Vagina (tissue), 2 donors: ENCODE measurements around the gene ZNF804A. TPM values are rescaled to one million over a fixed set of nuclear protein-coding genes. Genes with fewer than 3 reads are reported as not detected.
"Not testable (repeated sequence)": the region's sequence is repeated elsewhere in the genome, so short reads cannot be mapped to it uniquely, and the experiment has no call there.

Experiments
- DNase-seq, 2 donors: peaks; one replicate each; pipeline ENCODE4 v3.0.0-alpha.2; 2017; ENCODE audit errors: extremely low spot score in 2 of 2
- H3K27ac ChIP-seq: fragments of 200-600 bp; sonication (generic); one replicate; pipeline ENCODE4 v1.5.1; 2019
- H3K27me3 ChIP-seq: fragments of 200-600 bp; sonication (generic); one replicate; pipeline ENCODE4 v1.5.1; 2019
- H3K36me3 ChIP-seq, 2 donors: fragments of 200-600 bp; sonication (generic); one replicate each; pipeline ENCODE4 v1.5.1; 2017 to 2019
- H3K4me1 ChIP-seq: fragments of 200-600 bp; sonication (generic); one replicate; pipeline ENCODE4 v1.5.1; 2019
- H3K4me3 ChIP-seq, 2 donors: fragments of 200-600 bp; sonication (generic); 1 replicate in 1 of 2; 2 replicates in 1 of 2; pipeline ENCODE4 v1.5.1; 2016 to 2019
- H3K9me3 ChIP-seq: fragments of 200-600 bp; sonication (generic); one replicate; pipeline ENCODE4 v1.5.1; 2019
- CTCF ChIP-seq, 3 experiments: fragments of 450-650 bp in 2 of 3; fragments of 200-600 bp in 1 of 3; sonication (generic) in 1 of 3; IDR thresholded peaks; one replicate each; pipeline ENCODE4 v1.5.1; 2017 to 2019; ENCODE audit warnings: antibody characterized with exemption in 3 of 3, mild to moderate bottlenecking in 2 of 3, moderate library complexity in 2 of 3
- POLR2A ChIP-seq, 2 donors: fragments of 450-650 bp; IDR thresholded peaks; one replicate each; pipeline ENCODE4 v1.6.1; 2017; ENCODE audit warnings: antibody characterized with exemption in 2 of 2, mild to moderate bottlenecking in 2 of 2, moderate library complexity in 2 of 2
- POLR2AphosphoS5 ChIP-seq, 2 donors: sonication (generic); formaldehyde crosslinking; IDR thresholded peaks; one replicate each; pipeline ENCODE4 v1.9.0; 2017; ENCODE audit warnings: antibody characterized with exemption in 2 of 2, mild to moderate bottlenecking in 2 of 2, low read depth in 1 of 2; ENCODE audit not compliant: insufficient read depth in 1 of 2
- intact Hi-C: fragments of 100-400 bp; cut with DNase I; formaldehyde crosslinking; loops from one replicate; pipeline ENCODE4 v1.15.1; 2023
- total RNA-seq: library from RNA; depleted of rRNA; stranded (reverse); fragments of >200 nt; gene quantifications from one replicate; pipeline ENCODE4 v1.2.3, GENCODE V29; 2016

ZNF804A gene
- total RNA-seq, 1 donor from 2014 or later, result 1.2 TPM

GRCh38 chr2:184859187-184859586 is 260.9 kb downstream of the ZNF804A start:
- H3K36me3 ChIP-seq, result no peaks in the 10 kb centered on the region
- H3K4me1 ChIP-seq, result no peaks in the 10 kb centered on the region
- TF ChIP-seq POLR2A (IDR thresholded peaks at IDR 0.05) (no peak), CTCF (IDR thresholded peaks at IDR 0.05) (no peak), POLR2AphosphoS5 (IDR thresholded peaks at IDR 0.05; ENCODE audit: insufficient read depth in 1 of 2, low read depth in 1 of 2) (no peak)
- H3K27me3 ChIP-seq, result no peaks in the 10 kb centered on the region
- no peak for DNase-seq
- no peaks in the 10 kb centered on the region for H3K9me3 ChIP-seq
- intact Hi-C loops, result no loop called here
- H3K27ac ChIP-seq, result no peak overlapping the region
- no peak overlapping the region for H3K4me3 ChIP-seq

GRCh38 chr2:184860744-184861143 is 262.4 kb downstream of the ZNF804A start:
- TF ChIP-seq CTCF (IDR thresholded peaks at IDR 0.05), result no peak
- H3K9me3 ChIP-seq, result no peaks in the 10 kb centered on the region
- intact Hi-C loops, result no loop called here
- DNase-seq, result no peak
- no peak overlapping the region for H3K27ac ChIP-seq
- no peak overlapping the region for H3K4me3 ChIP-seq
- H3K36me3 ChIP-seq, result no peaks in the 10 kb centered on the region
- H3K27me3 ChIP-seq, result no peaks in the 10 kb centered on the region
- no peaks in the 10 kb centered on the region for H3K4me1 ChIP-seq

- Histone ChIP-seq H3K4me1 (no peaks in the 10 kb centered on the region), H3K9me3 (no peaks in the 10 kb centered on the region), H3K27ac (no peak overlapping the region), H3K36me3 (no peaks in the 10 kb centered on the region), H3K4me3 (no peak overlapping the region), H3K27me3 (no peaks in the 10 kb centered on the region)
- TF ChIP-seq CTCF (IDR thresholded peaks at IDR 0.05) (no peak), POLR2AphosphoS5 (IDR thresholded peaks at IDR 0.05; ENCODE audit: insufficient read depth in 1 of 2, low read depth in 1 of 2) (no peak), POLR2A (IDR thresholded peaks at IDR 0.05) (no peak)
- DNase-seq, result no peak
- intact Hi-C loops, result no loop called here
Observed at GRCh38 chr2:184875212-184875611, 276.9 kb downstream of the ZNF804A start.

- Histone ChIP-seq H3K4me1 (no peaks in the 10 kb centered on the region), H3K9me3 (no peaks in the 10 kb centered on the region), H3K36me3 (no peaks in the 10 kb centered on the region), H3K27me3 (no peaks in the 10 kb centered on the region), H3K27ac (no peak overlapping the region), H3K4me3 (no peak overlapping the region)
- TF ChIP-seq POLR2A (IDR thresholded peaks at IDR 0.05), result no peak
- no peak for DNase-seq
- intact Hi-C loops, result no loop called here
Observed at GRCh38 chr2:184875911-184876310, 277.6 kb downstream of the ZNF804A start.

- Histone ChIP-seq H3K27ac (no peak overlapping the region), H3K36me3 (no peaks in the 10 kb centered on the region), H3K9me3 (no peaks in the 10 kb centered on the region), H3K4me3 (no peak overlapping the region), H3K4me1 (no peaks in the 10 kb centered on the region), H3K27me3 (no peaks in the 10 kb centered on the region)
- intact Hi-C loops, result no loop called here
- TF ChIP-seq CTCF (IDR thresholded peaks at IDR 0.05), result no peak
- no peak for TF ChIP-seq POLR2A (IDR thresholded peaks at IDR 0.05)
- no peak for TF ChIP-seq POLR2AphosphoS5 (IDR thresholded peaks at IDR 0.05; ENCODE audit: insufficient read depth in 1 of 2, low read depth in 1 of 2)
- no peak for DNase-seq
Observed at GRCh38 chr2:184877909-184878308, 279.6 kb downstream of the ZNF804A start.

GRCh38 chr2:184879671-184880070 is 281.3 kb downstream of the ZNF804A start:
- no peaks in the 10 kb centered on the region for H3K36me3 ChIP-seq
- TF ChIP-seq CTCF (IDR thresholded peaks at IDR 0.05) (no peak), POLR2AphosphoS5 (IDR thresholded peaks at IDR 0.05; ENCODE audit: insufficient read depth in 1 of 2, low read depth in 1 of 2) (no peak), POLR2A (IDR thresholded peaks at IDR 0.05) (no peak)
- H3K27me3 ChIP-seq, result no peaks in the 10 kb centered on the region
- DNase-seq, result no peak
- H3K9me3 ChIP-seq, result no peaks in the 10 kb centered on the region
- H3K4me3 ChIP-seq, result no peak overlapping the region
- no peaks in the 10 kb centered on the region for H3K4me1 ChIP-seq
- intact Hi-C loops, result no loop called here
- no peak overlapping the region for H3K27ac ChIP-seq

GRCh38 chr2:184886585-184886984 is 288.3 kb downstream of the ZNF804A start:
- H3K4me1 ChIP-seq, intact Hi-C loops, H3K36me3 ChIP-seq, DNase-seq, H3K9me3 ChIP-seq, H3K27ac ChIP-seq, H3K27me3 ChIP-seq, H3K4me3 ChIP-seq: not testable (repeated sequence)
